ENCODE data around the gene RBBP5.

Gene RBBP5

GRCh38 chr1:205064741-205065316, 56.9 kb downstream of the RBBP5 start:
- peaks cover 11% of the 10 kb centered on the region for H3K4me1 ChIP-seq (ENCODE audit: control insufficient read depth, insufficient read depth, low read length)
- no peak overlapping the region for H3K9ac ChIP-seq (ENCODE audit: low read length)
- H3K27me3 ChIP-seq (replicated peaks; ENCODE audit: control insufficient read depth, insufficient read depth, low read length): peaks cover 3% of the 10 kb centered on the region
- DNase-seq (ENCODE audit: low read depth): no peak
- H3K9me3 ChIP-seq (ENCODE audit: control insufficient read depth, low read length): no peaks in the 10 kb centered on the region
- H3K36me3 ChIP-seq (ENCODE audit: control insufficient read depth, insufficient read depth, low read length, severe bottlenecking): no peaks in the 10 kb centered on the region
- no peak overlapping the region for H3K4me3 ChIP-seq (ENCODE audit: low read length)

GRCh38 chr1:205064301-205064700, 57.5 kb downstream of the RBBP5 start:
- peaks cover 9% of the 10 kb centered on the region for H3K27me3 ChIP-seq (replicated peaks; ENCODE audit: control insufficient read depth, insufficient read depth, low read length)
- H3K9me3 ChIP-seq (ENCODE audit: control insufficient read depth, low read length): no peaks in the 10 kb centered on the region
- no peak overlapping the region for H3K4me3 ChIP-seq (ENCODE audit: low read length)
- H3K36me3 ChIP-seq (ENCODE audit: control insufficient read depth, insufficient read depth, low read length, severe bottlenecking): no peaks in the 10 kb centered on the region
- no peak for DNase-seq (ENCODE audit: low read depth)
- H3K9ac ChIP-seq (ENCODE audit: low read length): no peak overlapping the region
- H3K4me1 ChIP-seq (ENCODE audit: control insufficient read depth, insufficient read depth, low read length): peaks cover 11% of the 10 kb centered on the region

- no peaks in the 10 kb centered on the region for H3K9me3 ChIP-seq (ENCODE audit: control insufficient read depth, low read length)
- no peak overlapping the region for H3K4me3 ChIP-seq (ENCODE audit: low read length)
- H3K9ac ChIP-seq (ENCODE audit: low read length): no peak overlapping the region
- no peaks in the 10 kb centered on the region for H3K4me1 ChIP-seq (ENCODE audit: control insufficient read depth, insufficient read depth, low read length)
- peaks cover 16% of the 10 kb centered on the region for H3K27me3 ChIP-seq (replicated peaks; ENCODE audit: control insufficient read depth, insufficient read depth, low read length)
- DNase-seq (ENCODE audit: low read depth): no peak
- no peaks in the 10 kb centered on the region for H3K36me3 ChIP-seq (ENCODE audit: control insufficient read depth, insufficient read depth, low read length, severe bottlenecking)
Measured at GRCh38 chr1:205062895-205063294, 58.9 kb downstream of the RBBP5 start.

GRCh38 chr1:205062319-205062718, 59.5 kb downstream of the RBBP5 start:
- no peak for DNase-seq (ENCODE audit: low read depth)
- no peaks in the 10 kb centered on the region for H3K36me3 ChIP-seq (ENCODE audit: control insufficient read depth, insufficient read depth, low read length, severe bottlenecking)
- peaks cover 18% of the 10 kb centered on the region for H3K27me3 ChIP-seq (replicated peaks; ENCODE audit: control insufficient read depth, insufficient read depth, low read length)
- H3K9ac ChIP-seq (ENCODE audit: low read length): no peak overlapping the region
- H3K4me1 ChIP-seq (ENCODE audit: control insufficient read depth, insufficient read depth, low read length): no peaks in the 10 kb centered on the region
- H3K9me3 ChIP-seq (ENCODE audit: control insufficient read depth, low read length): no peaks in the 10 kb centered on the region
- no peak overlapping the region for H3K4me3 ChIP-seq (ENCODE audit: low read length)

- Histone ChIP-seq H3K27me3 (replicated peaks; ENCODE audit: control insufficient read depth, insufficient read depth, low read length) (peaks cover 24% of the 10 kb centered on the region), H3K9ac (ENCODE audit: low read length) (no peak overlapping the region), H3K36me3 (ENCODE audit: control insufficient read depth, insufficient read depth, low read length, severe bottlenecking) (no peaks in the 10 kb centered on the region), H3K9me3 (ENCODE audit: control insufficient read depth, low read length) (no peaks in the 10 kb centered on the region), H3K4me3 (ENCODE audit: low read length) (no peak overlapping the region), H3K4me1 (ENCODE audit: control insufficient read depth, insufficient read depth, low read length) (no peaks in the 10 kb centered on the region)
- peak; percentile 85 for DNase-seq (ENCODE audit: low read depth)
Measured at GRCh38 chr1:205061665-205062069, 60.1 kb downstream of the RBBP5 start.

GRCh38 chr1:205061227-205061626, 60.6 kb downstream of the RBBP5 start:
- Histone ChIP-seq H3K4me1 (ENCODE audit: control insufficient read depth, insufficient read depth, low read length) (no peaks in the 10 kb centered on the region), H3K9me3 (ENCODE audit: control insufficient read depth, low read length) (no peaks in the 10 kb centered on the region)
- DNase-seq (ENCODE audit: low read depth): no peak

GRCh38 chr1:205060746-205061145, 61.0 kb downstream of the RBBP5 start:
- Histone ChIP-seq H3K4me1 (ENCODE audit: control insufficient read depth, insufficient read depth, low read length) (no peaks in the 10 kb centered on the region), H3K9me3 (ENCODE audit: control insufficient read depth, low read length) (no peaks in the 10 kb centered on the region), H3K36me3 (ENCODE audit: control insufficient read depth, insufficient read depth, low read length, severe bottlenecking) (no peaks in the 10 kb centered on the region), H3K4me3 (ENCODE audit: low read length) (no peak overlapping the region), H3K9ac (ENCODE audit: low read length) (no peak overlapping the region), H3K27me3 (replicated peaks; ENCODE audit: control insufficient read depth, insufficient read depth, low read length) (peaks cover 32% of the 10 kb centered on the region)
- no peak for DNase-seq (ENCODE audit: low read depth)

More at GRCh38 chr1:205061227-205061626, 60.6 kb downstream of the RBBP5 start:
- Histone ChIP-seq H3K9ac (ENCODE audit: low read length) (no peak overlapping the region), H3K36me3 (ENCODE audit: control insufficient read depth, insufficient read depth, low read length, severe bottlenecking) (no peaks in the 10 kb centered on the region), H3K4me3 (ENCODE audit: low read length) (no peak overlapping the region), H3K27me3 (replicated peaks; ENCODE audit: control insufficient read depth, insufficient read depth, low read length) (peaks cover 29% of the 10 kb centered on the region)

- H3K9ac ChIP-seq (ENCODE audit: low read length): no peak overlapping the region
- DNase-seq (ENCODE audit: low read depth): no peak
- H3K27me3 ChIP-seq (replicated peaks; ENCODE audit: control insufficient read depth, insufficient read depth, low read length): peaks cover 42% of the 10 kb centered on the region
- no peak overlapping the region for H3K4me3 ChIP-seq (ENCODE audit: low read length)
- no peaks in the 10 kb centered on the region for H3K9me3 ChIP-seq (ENCODE audit: control insufficient read depth, low read length)
- no peaks in the 10 kb centered on the region for H3K36me3 ChIP-seq (ENCODE audit: control insufficient read depth, insufficient read depth, low read length, severe bottlenecking)
- no peaks in the 10 kb centered on the region for H3K4me1 ChIP-seq (ENCODE audit: control insufficient read depth, insufficient read depth, low read length)
Measured at GRCh38 chr1:205059660-205060059, 62.1 kb downstream of the RBBP5 start.

- H3K27me3 ChIP-seq (replicated peaks; ENCODE audit: control insufficient read depth, insufficient read depth, low read length): peaks cover 50% of the 10 kb centered on the region
- H3K9ac ChIP-seq (ENCODE audit: low read length): no peak overlapping the region
- H3K9me3 ChIP-seq (ENCODE audit: control insufficient read depth, low read length): no peaks in the 10 kb centered on the region
- H3K4me1 ChIP-seq (ENCODE audit: control insufficient read depth, insufficient read depth, low read length): no peaks in the 10 kb centered on the region
- no peaks in the 10 kb centered on the region for H3K36me3 ChIP-seq (ENCODE audit: control insufficient read depth, insufficient read depth, low read length, severe bottlenecking)
- H3K4me3 ChIP-seq (ENCODE audit: low read length): no peak overlapping the region
- no peak for DNase-seq (ENCODE audit: low read depth)
Measured at GRCh38 chr1:205058853-205059252, 62.9 kb downstream of the RBBP5 start.

GRCh38 chr1:205057808-205058575, 63.8 kb downstream of the RBBP5 start:
- H3K9ac ChIP-seq (ENCODE audit: low read length): no peak overlapping the region
- no peak for DNase-seq (ENCODE audit: low read depth)
- no peaks in the 10 kb centered on the region for H3K36me3 ChIP-seq (ENCODE audit: control insufficient read depth, insufficient read depth, low read length, severe bottlenecking)

GRCh38 chr1:205056956-205057568, 64.7 kb downstream of the RBBP5 start:
- H3K27me3 ChIP-seq (replicated peaks; ENCODE audit: control insufficient read depth, insufficient read depth, low read length): peaks cover 66% of the 10 kb centered on the region
- no peaks in the 10 kb centered on the region for H3K36me3 ChIP-seq (ENCODE audit: control insufficient read depth, insufficient read depth, low read length, severe bottlenecking)
- no peak overlapping the region for H3K9ac ChIP-seq (ENCODE audit: low read length)
- no peaks in the 10 kb centered on the region for H3K9me3 ChIP-seq (ENCODE audit: control insufficient read depth, low read length)
- H3K4me1 ChIP-seq (ENCODE audit: control insufficient read depth, insufficient read depth, low read length): no peaks in the 10 kb centered on the region
- H3K4me3 ChIP-seq (ENCODE audit: low read length): no peak overlapping the region
- no peak for DNase-seq (ENCODE audit: low read depth)

More at GRCh38 chr1:205057808-205058575, 63.8 kb downstream of the RBBP5 start:
- Histone ChIP-seq H3K4me3 (ENCODE audit: low read length) (no peak overlapping the region), H3K9me3 (ENCODE audit: control insufficient read depth, low read length) (no peaks in the 10 kb centered on the region), H3K4me1 (ENCODE audit: control insufficient read depth, insufficient read depth, low read length) (no peaks in the 10 kb centered on the region), H3K27me3 (replicated peaks; ENCODE audit: control insufficient read depth, insufficient read depth, low read length) (peaks cover 58% of the 10 kb centered on the region)
